Pancreas (tissue), 10 donors: ENCODE measurements around the gene PIRT. TPM values are rescaled to one million over a fixed set of nuclear protein-coding genes. Genes with fewer than 3 reads are reported as not detected.

Experiments
- ATAC-seq, 4 donors: fragments of 200-7000 bp; cut with Tn5 transposase; one replicate each; pipeline versions ENCODE4 v1.8.0 to v1.9.1; 2020; ENCODE audit warnings: mild to moderate bottlenecking in 4 of 4, moderate library complexity in 4 of 4
- DNase-seq, 6 donors: peaks; one replicate each; pipeline ENCODE4 v3.0.0-alpha.2; 2020
- FAIRE-seq: peaks from 2 replicates; lab custom pipeline; 2012; peaks lifted over from hg19 to GRCh38; lab: Jason Lieb, UNC
- H3K27ac ChIP-seq, 4 donors: fragments of 200-600 bp; sonication (generic); 1 replicate in 3 of 4; 2 replicates in 1 of 4; pipeline versions ENCODE4 v1.5.0 to v1.8.0; 2020
- H3K27me3 ChIP-seq, 4 donors: fragments of 200-600 bp; one replicate each; pipeline ENCODE4 v1.8.0; 2021
- H3K36me3 ChIP-seq, 3 donors: fragments of 200-600 bp; sonication (generic) in 1 of 3; one replicate each; pipeline versions ENCODE4 v1.5.0 to v1.8.0; 2020 to 2021
- H3K4me1 ChIP-seq, 3 donors: fragments of 200-600 bp; one replicate each; pipeline ENCODE4 v1.8.0; 2021
- H3K4me3 ChIP-seq, 4 donors: fragments of 200-600 bp; sonication (generic) in 2 of 4; one replicate each; pipeline versions ENCODE4 v1.5.0 to v1.8.0; 2020 to 2021
- H3K9me3 ChIP-seq, 4 donors: fragments of 200-600 bp; one replicate each; pipeline ENCODE4 v1.8.0; 2021
- WGBS, 2 donors: extraction: QIAGEN DNeasy Blood & Tissue Kit; methylation state at CpG; one replicate each; pipeline ENCODE4 v1.1.7; 2013; 5-methylcytosine and 5-hydroxymethylcytosine counted together
- intact Hi-C, 3 donors: fragments of 100-400 bp; cut with DNase I; formaldehyde crosslinking; loops; one replicate each; pipeline versions ENCODE4 v1.11.1 to v1.14.2; 2022
- polyA plus RNA-seq, 2 donors: library from polyadenylated mRNA; stranded (reverse); fragments of 200-250 nt; gene quantifications; one replicate each; pipeline ENCODE4 v1.2.3, GENCODE V29; 2013
- total RNA-seq, 6 donors: library from RNA; stranded (reverse); fragmentation: NEBNext Ultra II Directional in 4 of 6; extraction: Animal tissue kit (Norgen Biotek cat#: 25700) in 4 of 6; gene quantifications; one replicate each; pipeline versions ENCODE4 v1.2.1 to v1.2.4, GENCODE V29; 2021 to 2023
- TF ChIP-seq, protein P1 (sequence below), 4 donors: fragments of 200-600 bp; sonication (generic) in 3 of 4; IDR thresholded peaks; one replicate each; pipeline versions ENCODE4 v1.5.0 to v1.8.0; 2021; ENCODE audit warnings: antibody characterized with exemption in 4 of 4
- donor health status: healthy with polysubstance abuse.
- donor health status: DM: no; HTN: no; CAD: no; lungs with moderate emphysema.
- donor health status: DM: no; HTN: no; CAD: no.
- donor health status: control.
- donor health status: control.
- donor health status: Bipolar disorder and iron deficiency.
- donor health status: DM: yes; HTN: yes; CAD: no.
- donor health status: DM: no; HTN: no; CAD: no.
- donor health status: DM: no; HTN: no; CAD: no.
- donor health status: DM: yes; HTN: yes; CAD: no.

PIRT gene
- total RNA-seq: under 1 TPM in 4 of 6 donors, not detected in 2; 0.03 to 0.09 (median 0.04) TPM
- under 1 TPM in 1 of 2 donors, not detected in 1; 0.28 TPM for polyA plus RNA-seq

DNA sequence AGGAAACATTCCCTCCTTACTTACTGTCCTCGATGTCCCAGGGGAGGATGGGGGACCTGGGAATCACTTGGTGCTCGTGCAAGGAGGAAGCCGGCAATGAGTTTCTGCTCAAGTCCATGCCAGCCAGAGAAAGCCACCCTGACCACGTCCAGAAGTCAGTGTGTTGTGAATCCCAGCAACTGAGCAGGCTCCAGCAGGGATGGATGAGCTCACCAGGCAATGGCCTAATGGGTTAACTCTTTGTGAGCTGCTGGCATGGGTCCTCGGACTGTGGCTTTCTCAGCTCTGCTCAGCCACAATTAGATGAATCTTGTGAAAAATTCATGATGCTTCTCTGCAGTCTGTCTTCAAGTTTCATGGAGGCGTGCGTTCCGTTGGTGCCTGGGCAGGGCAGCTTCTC lies at the start of gene PIRT:
Gene PIRT, minus strand, starts transcription at position 167 of the 400 bp plus-strand sequence. CDS start 12,442 bp downstream, outside the sequence.
- no peaks in the 10 kb centered on the region for H3K27me3 ChIP-seq
- DNase-seq (no peak), FAIRE-seq (no peak), ATAC-seq (no peak)
- WGBS, 2 donors: 75 to 79% methylated on average over 8 of the region's 8 CpGs
- no peaks in the 10 kb centered on the region for H3K4me1 ChIP-seq
- H3K4me3 ChIP-seq: no peak within 1 kb of the TSS
- H3K27ac ChIP-seq: no peak within 1 kb of the TSS
- intact Hi-C loops: loop anchor here in 1 of 3 donors (2.0 kb wide), 1 partner anchor 105 kb away; no protein-coding TSS in a partner anchor
- TF ChIP-seq, protein P1, sequence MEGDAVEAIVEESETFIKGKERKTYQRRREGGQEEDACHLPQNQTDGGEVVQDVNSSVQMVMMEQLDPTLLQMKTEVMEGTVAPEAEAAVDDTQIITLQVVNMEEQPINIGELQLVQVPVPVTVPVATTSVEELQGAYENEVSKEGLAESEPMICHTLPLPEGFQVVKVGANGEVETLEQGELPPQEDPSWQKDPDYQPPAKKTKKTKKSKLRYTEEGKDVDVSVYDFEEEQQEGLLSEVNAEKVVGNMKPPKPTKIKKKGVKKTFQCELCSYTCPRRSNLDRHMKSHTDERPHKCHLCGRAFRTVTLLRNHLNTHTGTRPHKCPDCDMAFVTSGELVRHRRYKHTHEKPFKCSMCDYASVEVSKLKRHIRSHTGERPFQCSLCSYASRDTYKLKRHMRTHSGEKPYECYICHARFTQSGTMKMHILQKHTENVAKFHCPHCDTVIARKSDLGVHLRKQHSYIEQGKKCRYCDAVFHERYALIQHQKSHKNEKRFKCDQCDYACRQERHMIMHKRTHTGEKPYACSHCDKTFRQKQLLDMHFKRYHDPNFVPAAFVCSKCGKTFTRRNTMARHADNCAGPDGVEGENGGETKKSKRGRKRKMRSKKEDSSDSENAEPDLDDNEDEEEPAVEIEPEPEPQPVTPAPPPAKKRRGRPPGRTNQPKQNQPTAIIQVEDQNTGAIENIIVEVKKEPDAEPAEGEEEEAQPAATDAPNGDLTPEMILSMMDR (IDR thresholded peaks at IDR 0.05): no peak
- H3K36me3 ChIP-seq: no peaks in the 10 kb centered on the region
- no peaks in the 10 kb centered on the region for H3K9me3 ChIP-seq

DNA sequence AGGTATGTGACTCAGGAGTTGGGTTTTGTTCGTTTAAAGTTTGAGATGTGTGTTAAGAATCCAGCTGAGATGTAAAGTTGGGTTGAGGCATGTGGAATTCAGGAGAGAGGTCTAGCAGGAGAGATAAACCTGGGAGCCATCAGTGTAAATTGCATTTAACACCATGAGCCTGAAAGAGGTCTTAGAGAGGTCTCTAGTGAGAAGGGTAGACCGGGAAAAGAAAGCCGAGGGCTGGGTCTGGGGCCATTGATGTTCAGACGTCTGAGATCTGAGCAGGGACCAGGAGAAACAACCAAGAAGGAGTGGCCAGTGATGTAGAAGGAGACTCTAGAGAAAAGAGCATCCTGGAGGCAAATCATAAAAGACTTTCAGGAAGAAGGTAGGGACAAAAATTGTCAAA lies 44.1 kb upstream of the PIRT start:
- Histone ChIP-seq H3K4me3 (no peak overlapping the region), H3K27ac (no peak overlapping the region), H3K4me1 (no peaks in the 10 kb centered on the region), H3K36me3 (no peaks in the 10 kb centered on the region), H3K27me3 (peaks cover 0 to 2% (median 0%) of the 10 kb centered on the region in 4 donors), H3K9me3 (no peaks in the 10 kb centered on the region)
- TF ChIP-seq, protein P1 (IDR thresholded peaks at IDR 0.05): no peak
- no peak for DNase-seq
- 20% methylated on average over 4 of the region's 4 CpGs for WGBS, 2 donors
- no peak for ATAC-seq
- FAIRE-seq: no peak
- intact Hi-C loops: no loop called here

DNA sequence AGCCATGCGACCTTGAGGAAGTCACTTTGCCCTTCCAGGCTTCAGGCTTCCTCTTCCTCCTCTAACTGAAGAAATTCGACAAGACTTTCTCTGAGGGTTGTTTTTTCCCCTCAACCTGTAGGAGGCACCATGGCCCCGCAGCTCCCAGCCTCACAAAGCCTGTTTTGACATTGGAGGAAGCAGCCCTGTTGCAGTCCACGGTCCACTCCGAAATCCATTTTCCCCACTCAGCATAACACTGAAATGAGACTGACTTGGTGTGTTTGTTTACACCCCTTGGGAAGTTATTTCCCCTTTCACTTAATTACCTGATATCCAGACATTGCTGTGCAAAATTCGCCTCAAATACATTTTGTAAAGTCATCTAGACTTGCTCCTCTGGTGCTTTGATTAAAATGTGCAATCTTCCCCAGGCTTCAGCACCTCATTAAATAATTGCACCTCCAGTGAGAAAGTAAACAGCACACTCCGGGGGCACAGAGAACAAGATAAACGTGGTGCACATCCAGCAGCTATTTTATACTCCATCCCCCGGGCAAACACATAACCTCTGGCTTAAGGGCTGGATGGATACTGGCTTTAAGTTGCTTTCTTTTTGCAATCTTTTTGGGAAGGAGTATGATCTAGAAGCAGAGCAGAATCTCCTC lies 41.4 kb upstream of the PIRT start:
- Histone ChIP-seq H3K27me3 (peaks cover 0 to 8% (median 0%) of the 10 kb centered on the region in 4 donors), H3K4me1 (no peaks in the 10 kb centered on the region), H3K27ac (no peak overlapping the region), H3K4me3 (no peak overlapping the region), H3K9me3 (no peaks in the 10 kb centered on the region), H3K36me3 (no peaks in the 10 kb centered on the region)
- FAIRE-seq (no peak), ATAC-seq (peak in 3 of 4 donors; percentile 46 to 57 (median 52)), DNase-seq (peak in 1 of 6 donors; percentile 12)
- intact Hi-C loops: loop anchor here in 2 of 3 donors (10.0 kb wide), 3 partner anchors 265 to 1105 kb away; no protein-coding TSS in a partner anchor
- TF ChIP-seq, protein P1 (IDR thresholded peaks at IDR 0.05): no peak
- WGBS, 2 donors: 3 to 4% methylated on average over 9 of the region's 9 CpGs

DNA sequence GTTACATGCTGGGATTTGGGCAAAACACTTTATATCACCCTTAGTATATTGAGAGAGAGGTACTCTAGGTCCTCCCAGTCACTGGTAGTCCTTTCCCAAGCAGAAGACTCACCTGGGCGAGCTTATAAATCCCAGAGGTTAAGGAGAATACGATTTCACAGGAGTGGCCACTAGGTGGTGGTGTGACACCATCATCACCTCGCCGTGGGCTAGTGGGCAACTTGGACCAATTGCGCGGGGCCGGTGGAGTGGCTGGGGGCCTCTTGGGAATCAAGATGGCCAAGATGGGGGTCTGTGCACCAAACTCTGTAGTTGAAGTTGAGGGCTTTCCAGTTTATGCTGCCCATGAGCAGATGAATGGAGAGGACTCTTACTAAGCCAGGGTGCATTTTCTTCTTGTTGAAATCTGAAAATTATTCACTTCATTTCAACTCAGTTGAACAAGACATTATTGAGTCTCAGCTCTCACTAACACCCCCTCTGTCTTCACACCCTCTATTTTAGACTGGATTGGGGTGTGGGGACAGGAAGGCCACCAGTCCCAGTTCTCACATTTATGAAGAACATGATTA lies 38.2 kb upstream of the PIRT start:
- H3K4me3 ChIP-seq: no peak overlapping the region
- WGBS, 2 donors: 0 to 4% methylated on average over 7 of the region's 7 CpGs
- H3K4me1 ChIP-seq: no peaks in the 10 kb centered on the region
- no peaks in the 10 kb centered on the region for H3K9me3 ChIP-seq
- intact Hi-C loops: loop anchor here in 2 of 3 donors (10.0 kb wide), 3 partner anchors 269 to 1109 kb away; no protein-coding TSS in a partner anchor
- H3K27me3 ChIP-seq: peaks cover 0 to 8% (median 0%) of the 10 kb centered on the region in 4 donors
- FAIRE-seq (no peak), ATAC-seq (peak; percentile 56 to 87 (median 79)), DNase-seq (peak in 5 of 6 donors; percentile 20 to 65 (median 46))
- H3K36me3 ChIP-seq: no peaks in the 10 kb centered on the region
- TF ChIP-seq, protein P1 (IDR thresholded peaks at IDR 0.05): peak; percentile 43 to 70 (median 56)
- H3K27ac ChIP-seq: no peak overlapping the region
